Jurkat, Clone E6-1 (cell line): Measurements from ENCODE around the gene ITPR3. TPM values are rescaled to one million over a fixed set of nuclear protein-coding genes. Genes with fewer than 3 reads are reported as not detected.

Experiments used
- DNase-seq: peaks from one replicate; pipeline ENCODE4 v3.0.0-alpha.2; 2011; ENCODE audit warnings: low read depth, low spot score
- H3K4me3 ChIP-seq: 2 replicates; pipeline ENCODE4 v1.5.1; 2011; ENCODE audit warnings: mild to moderate bottlenecking, low read length, control low read depth, moderate library complexity
- polyA plus RNA-seq: library from polyadenylated mRNA; unstranded; fragments of >200 nt; gene quantifications from one replicate; pipeline ENCODE4 v1.2.1, GENCODE V29; 2012; ENCODE audit warnings: missing spikeins; ENCODE audit not compliant: insufficient read length, insufficient read depth

Gene ITPR3
- 21.4 TPM for polyA plus RNA-seq

GRCh38 chr6:33620856-33621710, at the start of gene ITPR3:
ITPR3 (plus strand) TSS chr6:33621322; CDS start chr6:33621603, 281 bp downstream.
- peak within 1 kb of the TSS; percentile 87 for H3K4me3 ChIP-seq
- DNase-seq: peak; percentile 76

- no peak for DNase-seq
- H3K4me3 ChIP-seq: peak overlapping the region; percentile 54
Measured at GRCh38 chr6:33571637-33572316, 49.3 kb upstream of the ITPR3 start.

- H3K4me3 ChIP-seq: no peak overlapping the region
- DNase-seq: no peak
Measured at GRCh38 chr6:33575211-33575610, 45.9 kb upstream of the ITPR3 start.

- no peak overlapping the region for H3K4me3 ChIP-seq
- DNase-seq: no peak
Measured at GRCh38 chr6:33576668-33577067, 44.5 kb upstream of the ITPR3 start.

- no peak overlapping the region for H3K4me3 ChIP-seq
- no peak for DNase-seq
Measured at GRCh38 chr6:33577106-33577535, 44.0 kb upstream of the ITPR3 start.

GRCh38 chr6:33577718-33578117, 43.4 kb upstream of the ITPR3 start:
- H3K4me3 ChIP-seq: no peak overlapping the region
- no peak for DNase-seq

GRCh38 chr6:33578164-33578563, 43.0 kb upstream of the ITPR3 start:
- peak overlapping the region; percentile 93 for H3K4me3 ChIP-seq
- no peak for DNase-seq

GRCh38 chr6:33578588-33579011, 42.5 kb upstream of the ITPR3 start:
- H3K4me3 ChIP-seq: peak overlapping the region; percentile 93
- peak; percentile 35 for DNase-seq

GRCh38 chr6:33579828-33580714, 41.1 kb upstream of the ITPR3 start, which contains the start of gene BAK1:
BAK1 (minus strand) TSS chr6:33580276; CDS start chr6:33577604, 2,672 bp downstream.
- peak; percentile 83 for DNase-seq
- H3K4me3 ChIP-seq: peak within 1 kb of the TSS; percentile 93

- no peak overlapping the region for H3K4me3 ChIP-seq
- DNase-seq: no peak
Measured at GRCh38 chr6:33581186-33581585, 39.9 kb upstream of the ITPR3 start.

- DNase-seq: no peak
- no peak overlapping the region for H3K4me3 ChIP-seq
Measured at GRCh38 chr6:33583591-33584155, 37.4 kb upstream of the ITPR3 start.

GRCh38 chr6:33584700-33585402, 36.3 kb upstream of the ITPR3 start:
- peak overlapping the region; percentile 45 for H3K4me3 ChIP-seq
- no peak for DNase-seq

- DNase-seq: peak; percentile 84
- peak overlapping the region; percentile 45 for H3K4me3 ChIP-seq
Measured at GRCh38 chr6:33585403-33586107, 35.6 kb upstream of the ITPR3 start.

- H3K4me3 ChIP-seq: peak overlapping the region; percentile 45
- no peak for DNase-seq
Measured at GRCh38 chr6:33586108-33586640, 34.9 kb upstream of the ITPR3 start.

- no peak for DNase-seq
- no peak overlapping the region for H3K4me3 ChIP-seq
Measured at GRCh38 chr6:33587529-33587928, 33.6 kb upstream of the ITPR3 start.

- no peak for DNase-seq
- H3K4me3 ChIP-seq: no peak overlapping the region
Measured at GRCh38 chr6:33588894-33589293, 32.2 kb upstream of the ITPR3 start.

- no peak overlapping the region for H3K4me3 ChIP-seq
- no peak for DNase-seq
Measured at GRCh38 chr6:33589392-33589730, 31.8 kb upstream of the ITPR3 start.
